Stimulated activated CD8-positive, alpha-beta memory T cell treated with anti-CD3 and anti-CD28 coated beads, Interleukin-7, amount 100 ng/mL, for 4 hours (primary cell): Measurements from ENCODE around the gene AADAT.
"Not testable (repeated sequence)": the region's sequence is repeated elsewhere in the genome, so short reads cannot be mapped to it uniquely, and the experiment has no call there.

Source experiments
- DNase-seq, 2 donors: peaks; one replicate each; pipeline ENCODE4 v3.0.0-alpha.2; 2020; ENCODE audit warnings: low read depth in 2 of 2

Gene AADAT

GRCh38 chr4:170090352-170091052, 746 bp upstream of the AADAT start:
- DNase-seq, result no peak

DNA sequence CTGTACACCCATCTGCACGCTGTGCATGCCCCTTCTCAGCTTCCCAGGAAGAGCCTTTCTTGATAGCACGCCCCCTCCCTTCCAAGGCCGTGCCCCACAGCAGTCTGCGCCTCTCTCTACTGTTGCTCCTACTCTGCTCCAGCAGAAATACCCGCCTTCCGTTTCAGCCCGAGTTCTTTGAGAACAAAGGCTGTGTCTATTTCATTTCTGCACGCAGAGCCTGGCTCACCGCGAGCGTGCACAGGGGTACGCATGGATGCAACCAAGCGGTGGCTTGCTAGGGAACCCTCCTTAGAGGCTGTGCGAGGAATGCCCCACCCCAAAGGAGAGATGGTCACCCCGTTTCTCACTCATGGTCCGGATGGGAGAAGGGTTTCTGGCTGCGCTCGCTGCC, 485 bp downstream of the AADAT start:
- DNase-seq, result no peak

DNA sequence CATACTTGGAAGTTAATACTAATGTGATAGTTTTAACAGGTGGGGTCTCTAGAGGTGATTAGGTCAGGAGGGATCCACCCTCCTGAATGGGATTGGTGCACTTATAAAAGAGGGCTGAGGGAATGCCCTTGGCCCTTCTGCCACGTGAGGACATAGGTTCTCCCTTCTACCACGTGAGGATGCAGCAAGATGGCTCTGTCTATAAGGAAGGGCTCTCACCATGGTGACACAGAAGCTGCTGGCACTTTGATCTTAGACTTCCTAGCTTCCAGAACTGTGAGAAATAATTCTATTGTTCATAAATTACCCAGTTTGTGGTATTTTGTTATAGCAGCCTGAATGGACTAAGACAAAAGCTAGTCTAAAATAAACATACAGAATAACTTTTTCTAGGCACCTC, 1.0 kb downstream of the AADAT start:
- no peak for DNase-seq

DNA sequence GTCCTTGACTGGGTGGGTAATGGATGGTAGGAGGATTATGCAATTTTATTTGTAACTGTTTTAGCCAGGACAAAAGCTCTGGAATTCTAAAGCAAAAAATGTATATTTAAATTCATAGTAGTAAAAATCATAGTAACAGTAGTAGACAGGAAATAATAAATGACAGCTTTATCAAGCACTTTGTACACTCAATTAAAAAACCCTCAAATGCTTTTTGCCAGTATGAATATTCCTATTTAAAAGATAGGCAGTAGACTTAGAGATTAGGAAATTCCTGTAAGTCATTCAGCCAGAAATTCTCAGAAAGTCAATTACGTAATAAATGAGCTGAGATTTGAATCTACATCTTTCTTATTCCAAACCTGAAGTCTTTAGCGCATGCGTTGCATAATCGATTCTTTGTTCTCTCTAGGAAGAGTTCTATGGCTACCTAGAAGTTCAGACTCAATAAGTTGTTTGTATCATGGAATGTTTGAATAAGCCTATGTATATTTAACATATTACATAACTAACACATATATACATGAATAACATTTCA, 2.5 kb downstream of the AADAT start:
- DNase-seq, result no peak

GRCh38 chr4:170083541-170083940, 6.2 kb downstream of the AADAT start:
- DNase-seq, result no peak

DNA sequence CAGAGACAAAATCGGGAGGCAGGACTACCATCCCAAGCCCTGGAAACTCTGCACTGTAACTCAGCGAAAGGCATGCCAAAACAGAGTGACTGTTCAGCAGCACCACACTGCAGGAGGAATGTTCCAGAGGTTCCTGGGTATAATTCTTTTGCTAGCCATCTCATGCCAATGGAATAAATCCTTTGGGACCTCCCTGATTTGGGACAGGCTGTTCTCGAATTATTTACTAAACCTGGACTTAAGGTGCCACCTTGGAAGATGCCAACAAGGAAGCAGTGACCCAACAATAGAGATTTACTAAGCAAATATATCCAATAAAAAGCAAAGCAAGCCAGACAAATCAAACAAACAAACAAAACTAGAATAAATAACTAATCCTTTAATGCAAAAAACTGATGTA, 9.3 kb downstream of the AADAT start:
- DNase-seq, result no peak

GRCh38 chr4:170079981-170080380, 9.8 kb downstream of the AADAT start:
- no peak for DNase-seq

GRCh38 chr4:170071196-170071595, 18.6 kb downstream of the AADAT start:
- no peak for DNase-seq

GRCh38 chr4:170068438-170069128, 21.2 kb downstream of the AADAT start:
- DNase-seq, result no peak

DNA sequence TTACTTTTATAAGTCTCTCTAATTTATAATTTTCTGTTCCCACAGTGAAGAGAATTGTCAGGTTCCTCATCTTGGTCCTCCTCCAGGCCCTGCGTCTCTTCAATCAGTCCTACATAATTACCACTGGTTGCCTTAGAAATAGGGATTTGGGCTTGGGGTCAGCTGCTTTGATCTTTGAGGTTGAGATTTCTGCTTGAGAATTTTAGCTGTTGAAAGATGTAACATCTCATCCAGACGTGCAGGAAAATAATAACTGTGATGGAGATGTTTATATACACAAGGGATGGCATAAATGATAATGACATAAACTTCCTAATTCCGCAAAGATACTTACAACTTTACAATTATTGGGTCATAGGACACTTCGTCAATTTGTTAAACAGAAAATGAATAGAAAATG, 30.3 kb downstream of the AADAT start:
- DNase-seq, result no peak

DNA sequence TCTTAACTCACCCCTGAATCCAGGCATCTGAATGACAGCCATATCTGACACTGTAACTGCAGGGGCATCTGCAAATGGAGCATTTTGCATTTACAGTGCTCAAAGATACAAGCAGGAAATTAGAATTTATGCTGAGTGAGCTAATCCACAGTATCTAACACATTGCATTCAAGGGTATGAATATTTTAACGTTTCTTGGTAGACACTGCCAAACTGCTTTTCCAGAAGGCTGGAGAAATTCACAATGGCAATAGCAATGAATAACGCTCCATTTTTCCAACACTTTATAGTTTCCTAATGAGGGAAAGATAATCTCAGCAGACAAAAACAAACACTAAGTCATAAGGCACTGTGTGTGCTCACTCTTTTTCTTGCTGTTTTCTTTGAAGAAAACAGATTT, 30.9 kb downstream of the AADAT start:
- no peak for DNase-seq

GRCh38 chr4:170057866-170058265, 31.9 kb downstream of the AADAT start:
- DNase-seq, result no peak

DNA sequence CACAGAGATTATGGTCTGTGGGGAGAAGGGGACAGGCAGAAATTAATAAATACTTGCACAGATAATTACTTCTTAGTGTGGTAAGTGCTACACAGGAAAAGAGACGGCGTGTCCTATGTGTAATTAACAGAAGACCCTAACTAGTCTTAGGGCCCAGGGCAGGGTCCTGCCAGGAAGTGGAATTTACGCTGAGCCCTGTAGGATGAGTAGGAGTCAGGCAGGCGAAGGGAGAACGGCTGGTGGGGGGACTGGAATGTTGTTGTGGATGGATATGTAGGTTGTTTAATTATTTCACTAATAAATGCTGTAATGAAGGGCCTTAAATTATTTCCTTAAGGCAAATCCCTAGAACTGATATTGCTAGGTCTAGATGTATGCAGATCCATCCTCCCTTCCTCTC, 36.8 kb downstream of the AADAT start:
- DNase-seq, result no peak

DNA sequence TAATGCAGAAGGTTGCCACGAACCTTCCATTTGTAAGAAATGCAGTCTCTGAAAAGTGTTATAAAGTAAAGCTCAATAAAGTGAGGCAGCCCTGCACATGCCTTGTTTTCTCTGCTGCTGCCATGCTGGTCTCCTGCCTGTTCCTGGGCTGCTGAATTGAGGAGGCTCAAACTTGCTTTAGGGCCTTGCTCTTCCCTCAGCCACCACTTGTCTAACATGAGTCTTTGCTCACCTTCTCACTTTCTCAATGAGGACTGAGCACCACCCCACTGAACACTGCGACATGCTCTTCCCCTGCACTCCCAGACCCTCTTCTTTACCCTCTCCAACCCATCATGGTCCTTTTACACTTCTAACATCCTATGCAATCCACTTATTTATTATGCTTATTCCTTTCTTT, 38.4 kb downstream of the AADAT start:
- no peak for DNase-seq

DNA sequence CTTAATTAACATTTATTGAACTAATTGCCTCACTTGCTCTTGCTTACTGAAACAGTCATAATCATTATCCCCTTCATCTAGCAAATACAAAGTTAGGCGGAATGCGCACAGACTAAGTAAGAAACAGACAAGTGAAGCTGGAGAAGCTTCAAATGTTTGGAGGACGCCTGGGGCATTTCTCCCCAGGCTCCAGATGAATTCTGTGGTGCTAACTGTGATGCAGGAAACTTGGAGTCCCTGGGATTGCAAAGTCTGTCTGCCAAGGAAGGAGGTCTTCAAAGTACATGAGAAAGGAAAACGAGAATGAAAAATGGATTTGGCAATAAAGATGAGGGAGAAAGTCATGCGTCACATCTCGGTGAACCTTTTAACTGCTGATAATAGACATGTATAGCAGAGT, 40.0 kb downstream of the AADAT start:
- DNase-seq, result no peak

DNA sequence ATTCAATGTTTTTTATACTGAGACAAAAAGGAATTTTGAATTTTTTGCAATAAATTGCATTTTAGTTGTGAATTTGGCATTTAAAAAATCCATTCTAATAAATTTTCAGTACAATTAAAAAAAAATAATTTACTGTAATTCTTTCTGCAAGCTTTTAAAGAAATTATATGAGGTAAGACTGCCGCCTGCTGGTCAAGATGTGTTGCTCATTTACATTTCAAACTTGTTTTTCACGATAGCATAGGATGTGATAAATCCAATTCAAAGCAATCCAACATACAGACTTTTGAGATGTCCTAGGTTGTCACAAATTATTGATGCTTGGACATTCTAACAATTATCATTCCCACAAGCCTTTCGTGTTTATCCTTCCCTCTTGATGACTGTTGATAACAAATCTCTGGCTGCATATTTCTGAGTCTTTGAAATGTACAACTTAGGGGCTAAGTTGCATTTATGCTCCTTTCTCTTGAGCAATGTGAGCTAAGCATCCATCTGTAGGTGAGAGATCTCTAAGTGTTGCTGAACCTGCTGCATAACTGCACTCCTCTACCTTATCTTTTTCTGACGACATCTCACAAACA, 41.9 kb downstream of the AADAT start:
- DNase-seq, result peak in 1 of 2 donors; percentile 3

DNA sequence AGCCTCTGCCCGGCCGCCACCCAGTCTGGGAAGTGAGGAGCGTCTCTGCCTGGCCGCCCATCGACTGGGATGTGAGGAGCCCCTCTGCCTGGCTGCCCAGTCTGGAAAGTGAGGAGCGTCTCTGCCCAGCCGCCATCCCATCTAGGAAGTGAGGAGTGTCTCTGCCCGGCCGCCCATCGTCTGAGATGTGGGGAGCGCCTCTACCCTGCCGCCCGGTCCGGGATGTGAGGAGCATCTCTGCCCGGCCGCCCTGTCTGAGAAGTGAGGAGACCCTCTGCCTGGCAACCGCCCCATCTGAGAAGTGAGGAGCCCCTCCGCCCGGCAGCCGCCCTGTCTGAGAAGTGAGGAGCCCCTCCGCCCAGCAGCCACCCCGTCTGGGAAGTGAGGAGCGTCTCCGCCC, 43.6 kb downstream of the AADAT start:
- DNase-seq, result not testable (repeated sequence)

DNA sequence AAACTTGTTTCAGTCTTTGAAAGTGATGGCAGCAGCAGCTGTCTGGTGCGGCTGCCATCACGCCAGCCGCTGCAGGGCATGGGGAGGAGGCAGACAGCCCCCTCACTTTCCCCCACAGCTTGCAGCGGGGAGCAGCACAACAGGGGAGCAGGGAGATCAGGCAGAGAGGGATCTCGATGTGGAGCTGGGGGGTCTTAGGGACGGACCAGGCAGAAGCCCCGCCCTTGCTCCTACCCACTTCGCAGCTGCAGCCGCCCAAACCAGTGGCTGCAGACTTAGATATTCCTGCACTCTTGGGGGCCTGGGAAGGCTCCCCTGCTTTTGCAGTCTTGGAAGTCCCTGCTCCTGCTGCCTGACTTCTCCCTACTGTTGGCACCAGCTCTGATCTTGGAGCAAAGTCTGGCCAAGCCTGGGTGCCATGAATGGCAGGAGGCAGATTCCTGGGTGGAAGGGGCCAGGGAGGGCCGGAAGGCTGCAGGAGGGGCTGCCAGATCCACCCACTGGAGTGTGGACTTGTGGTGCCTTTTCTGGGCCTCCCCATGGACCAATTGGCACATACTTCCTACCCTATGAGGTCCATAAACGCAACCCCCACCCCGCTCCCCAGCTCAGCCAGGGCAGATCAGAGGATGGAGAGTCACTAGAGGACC, 49.6 kb downstream of the AADAT start:
- no peak for DNase-seq

DNA sequence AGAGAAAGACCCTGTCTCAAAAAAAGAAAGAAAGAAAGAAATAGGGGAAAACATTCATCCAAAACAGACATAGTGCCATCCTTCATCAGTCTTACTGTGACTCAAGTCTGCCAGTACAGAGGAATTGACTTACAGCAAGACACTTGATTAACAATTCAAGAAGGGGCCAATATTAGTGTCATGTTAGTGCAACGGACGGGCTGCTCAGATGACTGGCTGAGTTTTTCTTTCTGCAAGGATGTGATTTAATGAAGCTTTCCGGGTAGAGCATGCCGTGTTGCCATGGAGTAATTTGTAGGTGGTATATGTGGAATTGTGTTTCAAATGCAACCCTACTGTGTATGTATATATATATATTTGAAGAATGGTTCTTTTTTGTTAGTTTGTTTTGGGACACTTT, 51.0 kb downstream of the AADAT start:
- DNase-seq, result no peak

DNA sequence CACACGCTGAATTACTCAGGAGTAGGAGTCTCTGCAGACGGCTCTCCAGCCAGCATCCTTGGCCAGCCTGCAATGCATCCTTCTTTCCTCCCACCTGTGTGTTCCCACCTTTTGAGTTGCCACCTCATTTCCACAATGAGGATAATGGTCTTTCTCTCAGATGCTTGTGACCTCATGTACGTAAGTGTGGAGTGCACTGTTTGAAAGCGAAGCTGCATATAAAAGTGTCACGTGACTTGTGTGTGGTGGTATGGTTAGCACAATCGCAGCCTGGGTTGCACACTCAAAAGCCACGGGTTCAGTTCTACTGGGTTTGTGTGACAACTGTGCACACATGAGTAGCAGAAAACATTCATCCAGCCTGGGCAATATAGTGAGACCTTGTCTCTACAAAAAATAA, 51.5 kb downstream of the AADAT start:
- no peak for DNase-seq

DNA sequence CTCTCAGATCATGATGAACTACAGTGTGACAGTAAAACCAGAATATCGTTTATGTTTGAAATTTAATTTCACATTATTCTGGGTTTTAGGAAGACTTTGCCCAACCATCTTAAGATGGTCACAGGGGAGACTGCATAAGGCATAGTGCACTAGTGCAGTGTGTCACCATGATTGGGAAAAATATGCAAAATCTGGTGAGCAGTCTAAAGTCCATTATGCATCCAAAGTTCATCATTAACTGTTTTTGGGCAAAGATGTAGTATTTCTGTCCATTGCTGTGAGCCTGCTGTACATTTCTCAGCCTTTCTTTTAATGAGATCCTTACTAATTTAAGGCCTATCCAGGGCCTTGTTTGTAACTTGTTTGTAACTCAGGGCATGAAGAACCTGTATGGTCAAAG, 52.3 kb downstream of the AADAT start:
- no peak for DNase-seq

- DNase-seq, result no peak
Measured at GRCh38 chr4:170035845-170036244, 53.9 kb downstream of the AADAT start.

DNA sequence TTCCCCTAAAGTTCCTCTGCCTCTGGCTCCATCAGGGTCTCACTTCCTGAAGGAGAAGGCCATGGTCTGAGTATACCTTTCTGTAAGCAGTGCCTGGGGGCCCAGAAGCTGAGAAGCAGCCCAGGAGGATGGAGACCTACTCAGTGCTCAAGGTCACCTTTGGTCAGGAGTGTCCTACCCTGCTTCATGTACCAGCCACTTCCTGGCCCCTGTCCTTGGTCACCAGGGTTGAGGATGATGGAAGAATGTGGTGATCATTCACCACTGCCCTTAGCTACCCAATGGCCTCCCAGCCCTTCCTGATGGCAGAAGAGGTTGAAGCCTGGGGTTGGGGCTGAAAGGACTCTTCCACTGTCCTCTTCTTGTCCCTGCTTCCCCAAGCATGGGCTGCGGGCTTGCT, 54.5 kb downstream of the AADAT start:
- no peak for DNase-seq
